22Rv1 (cell line): ENCODE data around the gene EDIL3.

Source experiments
- H3K27ac ChIP-seq: fragments of 450-650 bp; 2 replicates; pipeline ENCODE4 v1.5.1; 2017
- CTCF ChIP-seq: fragments of 450-650 bp; IDR thresholded peaks from 2 replicates; pipeline ENCODE4 v1.5.1; 2017; ENCODE audit warnings: mild to moderate bottlenecking
- ZFX ChIP-seq: fragments of 450-650 bp; IDR thresholded peaks from 2 replicates; pipeline ENCODE4 v1.6.1; 2017; ENCODE audit warnings: antibody characterized with exemption, borderline replicate concordance

EDIL3 gene

GRCh38 chr5:84362061-84362720 lies 22.5 kb downstream of the EDIL3 start:
- no peak overlapping the region for H3K27ac ChIP-seq
- TF ChIP-seq CTCF (no peak), ZFX (no peak)

- TF ChIP-seq ZFX (no peak), CTCF (no peak)
- no peak overlapping the region for H3K27ac ChIP-seq
Observed at GRCh38 chr5:84361572-84361971, 23.1 kb downstream of the EDIL3 start.

GRCh38 chr5:84360056-84360455 lies 24.6 kb downstream of the EDIL3 start:
- TF ChIP-seq ZFX (no peak), CTCF (no peak)

GRCh38 chr5:84354101-84354500 lies 30.6 kb downstream of the EDIL3 start:
- TF ChIP-seq ZFX: no peak
- no peak for TF ChIP-seq CTCF

More at GRCh38 chr5:84360056-84360455, 24.6 kb downstream of the EDIL3 start:
- no peak overlapping the region for H3K27ac ChIP-seq

GRCh38 chr5:84344788-84345187 lies 39.9 kb downstream of the EDIL3 start:
- TF ChIP-seq ZFX: no peak
- no peak for TF ChIP-seq CTCF
- no peak overlapping the region for H3K27ac ChIP-seq

More at GRCh38 chr5:84354101-84354500, 30.6 kb downstream of the EDIL3 start:
- H3K27ac ChIP-seq: no peak overlapping the region

GRCh38 chr5:84343171-84343570 lies 41.5 kb downstream of the EDIL3 start:
- TF ChIP-seq ZFX (no peak), CTCF (no peak)

GRCh38 chr5:84332106-84332505 lies 52.6 kb downstream of the EDIL3 start:
- TF ChIP-seq CTCF: no peak
- no peak for TF ChIP-seq ZFX
- no peak overlapping the region for H3K27ac ChIP-seq

More at GRCh38 chr5:84343171-84343570, 41.5 kb downstream of the EDIL3 start:
- no peak overlapping the region for H3K27ac ChIP-seq
